Cardiac muscle cell (in vitro differentiated cells and primary cell): ENCODE measurements around the gene SEC62. TPM values are rescaled to one million over a fixed set of nuclear protein-coding genes. Genes with fewer than 3 reads are reported as not detected.

Experiments used
- DNase-seq, 2 donors: peaks; one replicate each; pipeline versions ENCODE4 v3.0.0 to v3.0.0-alpha.2; 2010 to 2017; ENCODE audit warnings: low read depth in 1 of 2, low spot score in 1 of 2
- H3K27ac ChIP-seq: fragments of 200-600 bp; sonication (generic); 2 replicates; pipeline ENCODE4 v1.5.1; 2016
- H3K27me3 ChIP-seq: fragments of 200-600 bp; sonication (generic); 2 replicates; pipeline ENCODE4 v1.6.0; 2016; ENCODE audit warnings: control low read depth
- H3K36me3 ChIP-seq: fragments of 200-600 bp; sonication (generic); 2 replicates; pipeline ENCODE4 v1.5.1; 2016; ENCODE audit warnings: control low read depth
- H3K4me1 ChIP-seq: fragments of 200-600 bp; sonication (generic); 2 replicates; pipeline ENCODE4 v1.8.1; 2017; ENCODE audit warnings: low read depth, mild to moderate bottlenecking, mixed run types
- H3K4me3 ChIP-seq: fragments of 200-600 bp; sonication (generic); 2 replicates; pipeline ENCODE4 v1.5.1; 2016; ENCODE audit warnings: mild to moderate bottlenecking
- H3K9me3 ChIP-seq: fragments of 200-600 bp; sonication (generic); 2 replicates; pipeline ENCODE4 v1.5.1; 2017; ENCODE audit warnings: low read depth, mild to moderate bottlenecking, control low read depth
- polyA plus RNA-seq: library from polyadenylated mRNA; unstranded; fragments of >200 nt; fragmentation: Nextera tagmentation; extraction: Ambion mirVana; gene quantifications from 2 replicates; pipeline ENCODE4 v1.2.1, GENCODE V29; 2016
- total RNA-seq: library from RNA; depleted of rRNA; stranded (reverse); fragments of >200 nt; gene quantifications from 2 replicates; pipeline ENCODE4 v1.2.3, GENCODE V29; 2016
- TF ChIP-seq, protein P1 (sequence below): IDR thresholded peaks from 2 replicates; pipeline ENCODE4 v1.5.1; 2012; ENCODE audit warnings: low read depth, mild to moderate bottlenecking, low read length

SEC62 gene
- total and polyA plus RNA-seq, 2 experiments from 2014 or later = 26.7 to 72.2 TPM

DNA sequence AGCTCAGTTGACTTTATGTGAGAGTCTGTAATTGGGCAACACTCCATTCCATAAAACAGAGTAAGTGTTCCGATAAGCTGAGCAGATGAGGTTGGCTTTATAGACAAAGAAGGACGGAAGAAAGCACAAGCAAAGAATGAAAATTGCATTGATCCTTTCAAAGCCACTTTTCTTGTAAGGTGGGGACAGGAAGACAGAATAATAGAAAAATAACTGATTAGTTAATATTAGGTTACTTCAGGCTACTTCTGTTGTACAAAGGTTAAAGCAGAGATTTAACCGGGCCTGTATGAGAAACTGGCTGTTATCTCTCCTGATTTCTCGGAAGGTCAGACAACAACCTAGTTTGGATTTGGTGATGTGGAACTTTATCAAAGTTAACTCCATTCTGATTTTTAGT, 55.7 kb downstream of the SEC62 start:
- H3K27ac ChIP-seq = no peak overlapping the region
- H3K36me3 ChIP-seq = no peaks in the 10 kb centered on the region
- H3K27me3 ChIP-seq = peaks cover 1% of the 10 kb centered on the region
- H3K9me3 ChIP-seq = no peaks in the 10 kb centered on the region
- H3K4me1 ChIP-seq = no peaks in the 10 kb centered on the region
- TF ChIP-seq, protein P1, sequence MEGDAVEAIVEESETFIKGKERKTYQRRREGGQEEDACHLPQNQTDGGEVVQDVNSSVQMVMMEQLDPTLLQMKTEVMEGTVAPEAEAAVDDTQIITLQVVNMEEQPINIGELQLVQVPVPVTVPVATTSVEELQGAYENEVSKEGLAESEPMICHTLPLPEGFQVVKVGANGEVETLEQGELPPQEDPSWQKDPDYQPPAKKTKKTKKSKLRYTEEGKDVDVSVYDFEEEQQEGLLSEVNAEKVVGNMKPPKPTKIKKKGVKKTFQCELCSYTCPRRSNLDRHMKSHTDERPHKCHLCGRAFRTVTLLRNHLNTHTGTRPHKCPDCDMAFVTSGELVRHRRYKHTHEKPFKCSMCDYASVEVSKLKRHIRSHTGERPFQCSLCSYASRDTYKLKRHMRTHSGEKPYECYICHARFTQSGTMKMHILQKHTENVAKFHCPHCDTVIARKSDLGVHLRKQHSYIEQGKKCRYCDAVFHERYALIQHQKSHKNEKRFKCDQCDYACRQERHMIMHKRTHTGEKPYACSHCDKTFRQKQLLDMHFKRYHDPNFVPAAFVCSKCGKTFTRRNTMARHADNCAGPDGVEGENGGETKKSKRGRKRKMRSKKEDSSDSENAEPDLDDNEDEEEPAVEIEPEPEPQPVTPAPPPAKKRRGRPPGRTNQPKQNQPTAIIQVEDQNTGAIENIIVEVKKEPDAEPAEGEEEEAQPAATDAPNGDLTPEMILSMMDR = no peak
- DNase-seq = no peak
- H3K4me3 ChIP-seq = no peak overlapping the region

- H3K4me1 ChIP-seq = no peaks in the 10 kb centered on the region
- TF ChIP-seq, protein P1 = no peak
- no peak overlapping the region for H3K4me3 ChIP-seq
- no peaks in the 10 kb centered on the region for H3K36me3 ChIP-seq
- H3K27ac ChIP-seq = no peak overlapping the region
- no peaks in the 10 kb centered on the region for H3K9me3 ChIP-seq
- no peaks in the 10 kb centered on the region for H3K27me3 ChIP-seq
- DNase-seq = no peak
Observed at GRCh38 chr3:170023165-170023564, 56.6 kb downstream of the SEC62 start.

GRCh38 chr3:170024581-170024980, 58.0 kb downstream of the SEC62 start:
- no peak for DNase-seq
- Histone ChIP-seq H3K27me3 (no peaks in the 10 kb centered on the region), H3K4me3 (no peak overlapping the region), H3K9me3 (no peaks in the 10 kb centered on the region), H3K4me1 (no peaks in the 10 kb centered on the region), H3K27ac (no peak overlapping the region), H3K36me3 (no peaks in the 10 kb centered on the region)
- TF ChIP-seq, protein P1 = no peak

GRCh38 chr3:170027233-170028102, 60.9 kb downstream of the SEC62 start:
- H3K27me3 ChIP-seq = no peaks in the 10 kb centered on the region
- H3K9me3 ChIP-seq = no peaks in the 10 kb centered on the region
- no peak overlapping the region for H3K27ac ChIP-seq
- TF ChIP-seq, protein P1 = no peak
- no peak overlapping the region for H3K4me3 ChIP-seq
- no peaks in the 10 kb centered on the region for H3K4me1 ChIP-seq
- H3K36me3 ChIP-seq = no peaks in the 10 kb centered on the region
- DNase-seq = no peak

DNA sequence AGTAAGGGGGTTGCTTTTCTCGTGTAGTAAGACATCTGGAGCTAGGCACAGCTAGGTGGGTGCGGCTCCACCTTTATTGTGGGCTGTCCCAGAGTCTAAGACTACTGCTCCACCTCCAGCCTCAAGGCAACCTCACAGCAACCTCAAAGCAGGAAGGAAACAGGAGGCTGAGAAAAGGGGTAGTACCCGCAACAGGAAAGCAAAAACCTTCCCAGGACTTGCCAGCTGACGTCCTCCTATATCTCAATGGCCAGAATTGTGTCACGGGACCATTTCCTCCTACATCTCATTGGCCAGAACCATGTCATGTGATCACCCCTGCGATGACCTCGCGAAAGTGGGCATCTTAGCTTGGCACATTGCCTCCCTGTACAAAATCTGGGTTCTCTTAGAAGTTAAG, 66.9 kb downstream of the SEC62 start:
- no peaks in the 10 kb centered on the region for H3K9me3 ChIP-seq
- H3K27ac ChIP-seq = no peak overlapping the region
- no peak for DNase-seq
- TF ChIP-seq, protein P1 = no peak
- peaks cover 13% of the 10 kb centered on the region for H3K27me3 ChIP-seq
- H3K4me1 ChIP-seq = no peaks in the 10 kb centered on the region
- H3K36me3 ChIP-seq = no peaks in the 10 kb centered on the region
- no peak overlapping the region for H3K4me3 ChIP-seq
